GM19193 (cell line): Measurements from ENCODE around the gene FKBP8.

Source experiments
- POLR2A ChIP-seq: IDR thresholded peaks from 4 replicates; pipeline ENCODE4 v1.6.1; 2011; ENCODE audit not compliant: insufficient read depth, insufficient read length; ENCODE audit errors: extremely low read depth

FKBP8 gene

GRCh38 chr19:18542941-18543813, at the start of gene FKBP8:
Gene FKBP8 (minus strand): TSS chr19:18543573. CDS start chr19:18541970, 1,603 bp downstream.
- no peak for TF ChIP-seq POLR2A

GRCh38 chr19:18591735-18592385, 48.5 kb upstream of the FKBP8 start:
- no peak for TF ChIP-seq POLR2A

DNA sequence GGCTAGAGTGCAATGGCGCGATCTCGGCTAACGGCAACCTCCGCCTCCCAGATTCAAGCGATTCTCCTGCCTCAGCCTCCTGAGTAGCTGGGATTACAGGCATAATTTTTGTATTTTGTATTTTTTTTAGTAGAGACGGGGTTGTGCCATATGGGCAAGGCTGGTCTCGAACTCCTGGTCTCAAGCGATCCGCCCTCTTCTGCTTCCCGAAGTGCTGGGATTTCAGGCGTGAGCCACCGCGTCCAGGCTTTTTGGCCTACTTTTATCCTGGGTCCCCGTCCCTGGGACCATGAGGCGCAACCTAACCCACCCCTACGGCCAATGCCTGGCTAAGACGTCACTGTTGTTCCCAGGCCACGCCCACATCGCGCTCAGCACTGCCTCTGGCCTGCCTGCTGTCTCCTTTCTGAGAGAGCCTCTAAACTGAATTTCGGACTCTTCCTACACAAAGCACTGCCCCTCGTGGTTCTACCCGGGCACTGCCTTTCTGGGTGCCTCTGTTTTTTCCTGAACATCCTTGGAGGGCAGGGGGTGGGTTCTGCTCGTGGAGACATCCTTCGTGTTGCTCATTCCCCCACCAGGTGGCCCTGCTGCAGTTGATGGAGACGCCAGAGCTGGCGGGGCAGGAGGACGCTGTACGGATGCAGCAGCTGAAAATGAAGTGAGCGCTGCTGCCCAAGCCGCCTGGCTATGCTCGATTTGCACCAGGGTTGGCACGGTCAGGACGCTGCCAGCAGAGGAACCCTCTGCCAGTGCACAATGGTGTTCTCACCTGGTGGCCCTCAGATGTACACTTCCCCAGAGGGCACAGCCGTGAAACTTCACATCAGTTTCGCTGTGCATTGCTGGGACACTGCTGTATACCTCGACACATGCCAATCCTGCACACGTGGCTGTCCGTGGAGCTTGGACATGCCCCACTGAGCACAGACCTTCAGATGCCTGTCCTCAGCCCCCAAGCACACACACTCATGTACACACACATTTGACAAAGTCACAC, 47.2 kb upstream of the FKBP8 start:
- TF ChIP-seq POLR2A, result no peak

GRCh38 chr19:18589380-18590272, 46.3 kb upstream of the FKBP8 start:
- no peak for TF ChIP-seq POLR2A

DNA sequence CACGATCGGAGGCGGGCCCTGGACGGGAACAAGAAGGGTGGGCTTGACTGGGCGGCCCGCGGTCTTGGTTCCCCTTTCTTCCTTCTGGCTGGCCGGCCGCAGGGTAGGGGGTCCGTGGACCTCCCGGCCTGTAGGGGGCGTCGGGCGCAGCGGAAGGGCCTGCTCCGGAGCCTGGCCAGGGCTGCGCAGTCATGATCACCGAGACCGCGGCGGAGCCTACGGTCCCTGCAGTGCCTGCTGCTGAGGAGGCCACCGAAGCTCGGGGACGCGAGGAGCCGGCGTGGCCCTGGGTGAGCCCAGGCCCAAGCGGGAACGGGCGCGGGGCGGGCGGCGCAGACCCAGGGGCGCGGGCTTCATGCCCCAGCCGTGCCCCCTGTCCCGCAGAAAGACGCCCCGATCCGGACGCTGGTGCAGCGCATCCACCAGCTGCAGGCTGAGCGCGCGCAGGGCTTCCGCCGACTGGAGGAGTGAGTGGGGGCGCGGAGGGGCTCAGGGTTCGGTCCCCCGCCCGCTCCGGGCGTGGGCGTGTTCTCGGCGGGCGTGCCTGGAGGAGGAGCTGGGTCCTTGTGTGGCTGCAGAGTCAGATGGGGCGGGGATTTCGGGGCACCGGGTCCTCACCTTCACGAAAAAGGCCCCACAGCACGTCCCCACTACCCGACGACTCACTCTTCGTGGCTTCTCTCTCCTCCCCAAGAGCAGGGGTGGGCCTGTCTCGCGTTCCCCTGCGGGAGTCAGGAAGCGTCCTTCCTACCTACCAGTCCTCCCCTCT, 45.4 kb upstream of the FKBP8 start, which contains the start of gene REX1BD:
Gene REX1BD, plus strand, starts transcription at position 188 of the 769 bp plus-strand sequence. Its CDS starts 4 bp downstream, at position 192.
- peak; percentile 83 for TF ChIP-seq POLR2A

- no peak for TF ChIP-seq POLR2A
Measured at GRCh38 chr19:18587962-18588610, 44.7 kb upstream of the FKBP8 start.

GRCh38 chr19:18587561-18587960, 44.2 kb upstream of the FKBP8 start:
- no peak for TF ChIP-seq POLR2A

DNA sequence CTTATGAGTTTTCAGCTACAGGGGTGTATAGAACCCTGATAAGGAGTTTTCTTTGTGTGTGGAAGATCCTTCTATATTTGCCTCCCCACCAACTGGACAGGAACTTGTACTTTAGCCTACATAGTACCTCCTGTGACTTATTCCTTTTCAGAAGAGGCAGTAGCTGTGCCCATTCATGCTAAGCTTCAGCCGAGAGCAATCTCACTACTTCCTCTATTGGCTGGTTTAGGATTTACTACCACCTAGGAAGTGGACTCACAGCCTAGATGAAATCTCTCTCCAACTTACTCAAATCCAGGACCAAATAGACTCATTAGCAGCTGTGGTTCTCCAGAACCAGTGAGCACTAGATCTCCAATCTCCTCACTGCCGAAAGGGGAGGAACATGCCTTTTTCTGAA, 42.9 kb upstream of the FKBP8 start:
- no peak for TF ChIP-seq POLR2A

DNA sequence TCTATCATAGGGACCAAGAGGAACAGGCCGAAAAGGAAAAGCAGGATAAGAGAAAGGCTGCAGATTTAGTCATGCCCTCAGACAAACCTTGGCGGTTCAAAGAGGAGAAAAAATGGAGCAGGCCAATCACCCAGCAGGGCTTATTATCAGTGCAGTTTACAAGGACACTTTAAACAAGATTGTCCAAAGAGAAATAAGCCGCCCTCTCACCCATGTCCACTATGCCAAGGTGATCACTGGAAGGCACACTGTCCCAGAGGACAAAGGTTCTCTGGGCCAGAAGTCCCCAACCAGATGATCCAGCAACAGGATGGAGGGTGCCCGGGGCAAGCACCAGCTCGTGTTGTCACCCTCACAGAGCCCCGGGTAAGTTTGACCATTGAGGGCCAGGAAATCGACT, 36.9 kb upstream of the FKBP8 start:
- no peak for TF ChIP-seq POLR2A

- TF ChIP-seq POLR2A, result no peak
Measured at GRCh38 chr19:18577365-18577914, 34.1 kb upstream of the FKBP8 start.

DNA sequence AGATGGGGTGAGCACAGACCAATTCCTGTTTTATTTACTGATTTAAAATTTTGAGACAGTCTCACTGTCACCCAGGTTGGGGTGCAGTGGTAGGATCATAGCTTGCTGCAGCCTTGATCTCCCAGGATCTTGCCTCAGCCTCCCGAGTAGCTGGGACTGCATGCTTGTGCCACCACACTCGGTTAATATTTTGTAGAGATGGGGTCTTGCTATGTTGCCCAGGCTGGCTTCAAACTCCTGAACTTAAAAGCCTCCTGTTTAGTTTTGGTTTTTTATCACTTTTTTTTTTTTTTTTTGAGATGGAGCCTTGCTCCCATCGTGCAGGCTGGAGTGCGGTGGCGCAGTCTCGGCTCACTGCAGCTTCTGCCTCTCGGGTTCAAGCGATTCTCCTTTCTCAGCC, 33.0 kb upstream of the FKBP8 start:
- peak; percentile 19 for TF ChIP-seq POLR2A

- TF ChIP-seq POLR2A, result no peak
Measured at GRCh38 chr19:18574691-18575291, 31.4 kb upstream of the FKBP8 start.
